NCI-H748 (cell line): ENCODE data around the gene RNF144A.

Experiments
- DNase-seq: peaks from one replicate; lab custom pipeline; 2025; ENCODE audit not compliant: unreplicated experiment; lab: John Stamatoyannopoulos, UW

The RNF144A gene

GRCh38 chr2:7073901-7074300, 156.7 kb downstream of the RNF144A start:
- no peak for DNase-seq

GRCh38 chr2:7075834-7076233, 158.6 kb downstream of the RNF144A start:
- DNase-seq, result no peak

- DNase-seq, result no peak
These were observed 160.6 kb downstream of the RNF144A start for GRCh38 chr2:7077660-7078267.

GRCh38 chr2:7083580-7084509, 166.6 kb downstream of the RNF144A start:
- DNase-seq, result peak; percentile 47

GRCh38 chr2:7084601-7085000, 167.4 kb downstream of the RNF144A start:
- DNase-seq, result no peak

GRCh38 chr2:7089284-7089683, 172.1 kb downstream of the RNF144A start:
- DNase-seq, result no peak

GRCh38 chr2:7089898-7090510, 172.8 kb downstream of the RNF144A start:
- no peak for DNase-seq

- no peak for DNase-seq
These were observed 176.2 kb downstream of the RNF144A start for GRCh38 chr2:7093376-7093775.
